B cell (primary cell): ENCODE measurements around the gene PRKCA. TPM values are rescaled to one million over a fixed set of nuclear protein-coding genes. Genes with fewer than 3 reads are reported as not detected.

Source experiments
- ATAC-seq: fragments of 200-7000 bp; cut with Tn5 transposase; one replicate; pipeline ENCODE4 v1.10.0; 2021; ENCODE audit warnings: low read depth, mild to moderate bottlenecking, moderate number of reproducible peaks, moderate library complexity
- CTCF ChIA-PET: fragments of 350-600 bp; sonication (Branson Sonifier 250); formaldehyde crosslinking; loops from one replicate; lab custom pipeline; 2021; ENCODE audit warnings: antibody characterized with exemption, inconsistent platforms; lab: Charles Lee
- POLR2A ChIA-PET: fragments of 350-600 bp; sonication (Branson Sonifier 250); formaldehyde crosslinking; loops from one replicate; lab custom pipeline; 2021; ENCODE audit warnings: antibody characterized with exemption; lab: Charles Lee
- DNase-seq: peaks from one replicate; pipeline ENCODE4 v3.0.0; 2013
- H2AFZ ChIP-seq: 2 replicates; pipeline ENCODE4 v1.6.1; 2012; ENCODE audit warnings: mild to moderate bottlenecking, low read depth, low read length; ENCODE audit not compliant: insufficient read depth, poor library complexity, severe bottlenecking
- H3K27ac ChIP-seq, 2 donors: 1 replicate in 1 of 2; 2 replicates in 1 of 2; pipeline ENCODE4 v1.5.1; 2012 to 2013; ENCODE audit warnings: low read length in 2 of 2, mild to moderate bottlenecking in 2 of 2, moderate library complexity in 1 of 2
- H3K27me3 ChIP-seq, 4 experiments: fragments of 200-600 bp in 1 of 4; sonication (generic) in 1 of 4; replicated peaks in 1 of 4; 1 replicate in 2 of 4; 2 replicates in 2 of 4; pipeline versions ENCODE4 v1.6.1 to v1.7.0; 2013 to 2016; ENCODE audit warnings: low read length in 3 of 4, mild to moderate bottlenecking in 2 of 4, mixed read lengths in 1 of 4, moderate library complexity in 1 of 4; ENCODE audit not compliant: insufficient read depth in 4 of 4, control insufficient read depth in 3 of 4; ENCODE audit errors: control extremely low read depth in 1 of 4
- H3K36me3 ChIP-seq, 2 experiments: replicated peaks in 1 of 2; 1 replicate in 1 of 2; 2 replicates in 1 of 2; pipeline versions ENCODE4 v1.6.1 to v1.7.1; 2013; ENCODE audit warnings: low read length in 1 of 2; ENCODE audit not compliant: insufficient read depth in 2 of 2, control insufficient read depth in 1 of 2; ENCODE audit errors: control extremely low read depth in 1 of 2, extremely low read depth in 1 of 2
- H3K4me1 ChIP-seq, 2 donors: fragments of 200-600 bp in 1 of 2; sonication (generic) in 1 of 2; 1 replicate in 1 of 2; 2 replicates in 1 of 2; pipeline versions ENCODE4 v1.5.1 to v1.6.1; 2013 to 2017; ENCODE audit warnings: low read length in 2 of 2; ENCODE audit not compliant: control insufficient read depth in 2 of 2, insufficient read depth in 2 of 2
- H3K4me2 ChIP-seq: replicated peaks from 2 replicates; pipeline ENCODE3; 2012; ENCODE audit warnings: mild to moderate bottlenecking, low read depth, low read length; ENCODE audit not compliant: poor library complexity, severe bottlenecking
- H3K4me3 ChIP-seq, 5 experiments: fragments of 200-600 bp in 1 of 5; sonication (generic) in 1 of 5; 1 replicate in 3 of 5; 2 replicates in 2 of 5; pipeline versions ENCODE4 v1.5.1 to v1.7.0; 2011 to 2016; ENCODE audit warnings: low read length in 4 of 5, mild to moderate bottlenecking in 4 of 5, low read depth in 2 of 5, control low read depth in 1 of 5, moderate library complexity in 1 of 5; ENCODE audit not compliant: insufficient read depth in 1 of 5; ENCODE audit errors: control extremely low read depth in 1 of 5, extremely low read depth in 1 of 5
- H3K79me2 ChIP-seq: fragments of 200-600 bp; sonication (generic); one replicate; pipeline ENCODE4 v1.6.0; 2016; ENCODE audit warnings: low read length; ENCODE audit not compliant: control insufficient read depth, insufficient read depth
- H3K9ac ChIP-seq: fragments of 200-600 bp; sonication (generic); 2 replicates; pipeline ENCODE4 v1.6.1; 2017; ENCODE audit warnings: mild to moderate bottlenecking, low read length, moderate library complexity
- H3K9me3 ChIP-seq, 3 donors: one replicate each; pipeline versions ENCODE4 v1.6.1 to v1.7.1; 2013; ENCODE audit warnings: low read length in 2 of 3; ENCODE audit not compliant: control insufficient read depth in 2 of 3, insufficient read depth in 1 of 3; ENCODE audit errors: control extremely low read depth in 1 of 3
- H4K20me1 ChIP-seq: 2 replicates; pipeline ENCODE4 v1.6.0; 2012; ENCODE audit warnings: mild to moderate bottlenecking, low read length; ENCODE audit not compliant: insufficient read depth, control insufficient read depth, poor library complexity, severe bottlenecking
- H3K27ac Mint-ChIP-seq: one replicate; pipeline ENCODE4 v1.8.0; 2021; ENCODE audit warnings: mixed read lengths
- H3K27me3 Mint-ChIP-seq: one replicate; pipeline ENCODE4 v1.8.0; 2021; ENCODE audit warnings: mixed read lengths
- H3K4me1 Mint-ChIP-seq: one replicate; pipeline ENCODE4 v1.8.0; 2021; ENCODE audit warnings: mixed read lengths
- H3K4me3 Mint-ChIP-seq: one replicate; pipeline ENCODE4 v1.8.0; 2021; ENCODE audit warnings: mixed read lengths
- H3K9me3 Mint-ChIP-seq: one replicate; pipeline ENCODE4 v1.8.0; 2022; ENCODE audit warnings: mixed read lengths; ENCODE audit not compliant: insufficient read depth
- CTCF ChIP-seq: fragments of 200-600 bp; IDR thresholded peaks from one replicate; pipeline ENCODE4 v1.8.0; 2022; ENCODE audit warnings: antibody characterized with exemption, mild to moderate bottlenecking
- EZH2 ChIP-seq: IDR thresholded peaks from 2 replicates; pipeline ENCODE4 v1.6.1; 2012; ENCODE audit warnings: borderline replicate concordance, low read depth, mild to moderate bottlenecking, moderate library complexity, low read length; ENCODE audit not compliant: insufficient read depth, poor library complexity, severe bottlenecking
- WGBS: methylation state at CpG from one replicate; pipeline ENCODE4 v1.1.5; 2013; ENCODE audit warnings: missing lambda C conversion rate; ENCODE audit not compliant: insufficient coverage; 5-methylcytosine and 5-hydroxymethylcytosine counted together
- intact Hi-C: fragments of 100-400 bp; cut with micrococcal nuclease; formaldehyde crosslinking; loops from one replicate; pipeline ENCODE4 v1.10.0; 2022
- polyA plus RNA-seq: library from polyadenylated mRNA; depleted of rRNA; stranded (reverse); fragments of >200 nt; gene quantifications from 2 replicates; pipeline ENCODE4 v1.2.3, GENCODE V29; 2012
- total RNA-seq, 2 donors: library from RNA; stranded (reverse); fragments of 120-200 nt in 1 of 2; gene quantifications; 1 replicate in 1 of 2; 2 replicates in 1 of 2; pipeline versions ENCODE4 v1.2.3 to v1.2.4, GENCODE V29; 2013 to 2022

Gene PRKCA
- total and polyA plus RNA-seq, 2 donors (not counting 1 experiment from before 2014, with no cell fraction given): 0.33 to 7.7 TPM

GRCh38 chr17:66833201-66833600 is 530.8 kb downstream of the PRKCA start:
- peaks cover 3% of the 10 kb centered on the region for H3K4me1 Mint-ChIP-seq
- no peak overlapping the region for H3K9ac ChIP-seq
- peaks cover 0 to 7% (median 0%) of the 10 kb centered on the region in 3 donors for H3K9me3 ChIP-seq
- no peak overlapping the region for H3K27ac Mint-ChIP-seq
- no peak overlapping the region for H3K4me3 ChIP-seq
- no peaks in the 10 kb centered on the region for H3K36me3 ChIP-seq
- H3K4me2 ChIP-seq: no peak overlapping the region
- 94% methylated on average over 3 of the region's 4 CpGs for WGBS
- ATAC-seq: no peak
- no peak for DNase-seq
- no peak for TF ChIP-seq CTCF
- TF ChIP-seq EZH2: no peak
- peaks cover 67% of the 10 kb centered on the region for H3K27me3 Mint-ChIP-seq
- no peaks in the 10 kb centered on the region for H4K20me1 ChIP-seq
- no peak overlapping the region for H3K4me3 Mint-ChIP-seq
- no peak overlapping the region for H3K27ac ChIP-seq
- no peaks in the 10 kb centered on the region for H3K4me1 ChIP-seq
- H3K9me3 Mint-ChIP-seq: no peaks in the 10 kb centered on the region
- CTCF ChIA-PET: interaction anchor here (0.7 kb wide), 1 partner anchor 1872 kb away, joined by 4 read pairs; no protein-coding TSS in a partner anchor
- no peak overlapping the region for H2AFZ ChIP-seq
- H3K27me3 ChIP-seq: peaks cover 0 to 49% (median 10%) of the 10 kb centered on the region in 4 experiments
- POLR2A ChIA-PET: no interaction called here
- intact Hi-C loops: no loop called here
- no peaks in the 10 kb centered on the region for H3K79me2 ChIP-seq

DNA sequence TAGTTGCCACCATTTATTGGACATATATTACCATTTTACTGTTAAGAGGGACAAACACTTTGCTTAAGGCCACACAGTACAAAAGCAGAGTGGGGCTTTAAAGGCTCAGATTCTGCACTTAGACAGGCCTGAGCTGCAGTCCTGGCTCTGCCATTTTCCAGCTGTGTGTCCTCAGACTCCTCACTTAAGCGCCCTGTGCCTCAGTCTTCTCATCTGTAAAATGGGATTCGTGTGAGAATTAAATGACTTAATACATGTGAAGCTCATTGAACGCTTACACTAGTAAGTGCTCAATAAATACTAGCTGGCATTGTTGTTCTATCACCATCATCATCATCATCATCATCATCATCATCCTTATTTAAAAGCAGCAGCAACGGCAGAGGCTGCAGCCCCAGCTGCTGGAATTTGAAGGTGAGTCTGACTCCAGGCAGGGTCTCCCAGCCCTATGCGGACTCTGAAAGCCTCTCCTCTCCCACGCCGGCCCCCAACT is 532.1 kb downstream of the PRKCA start:
- H3K4me2 ChIP-seq: no peak overlapping the region
- H3K4me1 ChIP-seq: no peaks in the 10 kb centered on the region
- no peaks in the 10 kb centered on the region for H3K36me3 ChIP-seq
- H3K9me3 ChIP-seq: peaks cover 0 to 7% (median 0%) of the 10 kb centered on the region in 3 donors
- H3K27me3 ChIP-seq: peaks cover 0 to 39% (median 7%) of the 10 kb centered on the region in 4 experiments
- no peak for TF ChIP-seq EZH2
- TF ChIP-seq CTCF: no peak
- Mint-ChIP-seq H3K27me3 (peaks cover 60% of the 10 kb centered on the region), H3K9me3 (no peaks in the 10 kb centered on the region), H3K4me3 (no peak overlapping the region), H3K27ac (no peak overlapping the region), H3K4me1 (peaks cover 3% of the 10 kb centered on the region)
- no peak overlapping the region for H2AFZ ChIP-seq
- H4K20me1 ChIP-seq: no peaks in the 10 kb centered on the region
- CTCF ChIA-PET: no interaction called here
- 23% methylated on average over 4 of the region's 7 CpGs for WGBS
- H3K4me3 ChIP-seq: no peak overlapping the region
- H3K9ac ChIP-seq: no peak overlapping the region
- ATAC-seq: no peak
- POLR2A ChIA-PET: no interaction called here
- DNase-seq: no peak
- no peaks in the 10 kb centered on the region for H3K79me2 ChIP-seq
- intact Hi-C loops: no loop called here
- no peak overlapping the region for H3K27ac ChIP-seq
